K562 (cell line): Measurements from ENCODE around the gene PPP1R15A. TPM values are rescaled to one million over a fixed set of nuclear protein-coding genes. Genes with fewer than 3 reads are reported as not detected.

Experiments
- ARID3A ChIP-seq: IDR thresholded peaks from 2 replicates; pipeline ENCODE4 v1.6.1; 2012; ENCODE audit warnings: low read depth, low read length, improper control_type of control experiment, borderline replicate concordance
- CHD1 ChIP-seq: fragments of 200-600 bp; sonication (generic); IDR thresholded peaks from one replicate; pipeline ENCODE4 v1.6.1; 2012; ENCODE audit warnings: mild to moderate bottlenecking, moderate library complexity, low read length, inconsistent platforms
- CLOCK ChIP-seq: fragments of 250-450 bp; sonication (Bioruptor Pico); IDR thresholded peaks from 2 replicates; pipeline ENCODE4 v1.4.0; 2020; ENCODE audit warnings: mild to moderate bottlenecking, moderate library complexity, borderline replicate concordance
- CREM ChIP-seq: IDR thresholded peaks from 2 replicates; pipeline ENCODE4 v1.6.1; 2014; ENCODE audit warnings: antibody characterized with exemption, low read depth
- CTCFL ChIP-seq: IDR thresholded peaks from 2 replicates; pipeline ENCODE4 v1.6.1; 2011; ENCODE audit warnings: borderline replicate concordance, low read depth, mild to moderate bottlenecking, moderate library complexity, low read length; ENCODE audit not compliant: insufficient read depth, poor library complexity, severe bottlenecking
- EP400 ChIP-seq: fragments of 450-650 bp; IDR thresholded peaks from 2 replicates; pipeline ENCODE4 v1.6.1; 2017; ENCODE audit warnings: antibody characterized with exemption, mild to moderate bottlenecking, moderate library complexity
- IFI16 ChIP-seq: fragments of 250-450 bp; sonication (Bioruptor Pico); IDR thresholded peaks from 2 replicates; pipeline ENCODE4 v2.1.2; 2022; ENCODE audit warnings: mild to moderate bottlenecking, inconsistent platforms
- MAFK ChIP-seq: IDR thresholded peaks from 2 replicates; pipeline ENCODE4 v1.6.1; 2011; ENCODE audit warnings: low read length, improper control_type of control experiment
- PKNOX1 ChIP-seq: fragments of 450-650 bp; IDR thresholded peaks from 2 replicates; pipeline ENCODE4 v1.6.1; 2016
- STAT5A ChIP-seq: IDR thresholded peaks from 2 replicates; pipeline ENCODE4 v1.6.1; 2012; ENCODE audit warnings: low read length, inconsistent platforms, borderline replicate concordance
- ZBTB49 ChIP-seq: sonication (generic); formaldehyde crosslinking; IDR thresholded peaks from 2 replicates; pipeline ENCODE4 v1.8.0; 2022; ENCODE audit warnings: missing genetic modification reagents, mild to moderate bottlenecking, borderline replicate concordance
- ZFX ChIP-seq: sonication (generic); formaldehyde crosslinking; IDR thresholded peaks from 2 replicates; pipeline ENCODE4 v1.8.0; 2022; ENCODE audit warnings: mild to moderate bottlenecking, missing genetic modification reagents, moderate library complexity
- ZNF124 ChIP-seq: sonication (generic); formaldehyde crosslinking; IDR thresholded peaks from 2 replicates; pipeline ENCODE4 v1.8.1; 2022; ENCODE audit warnings: missing genetic modification reagents
- ZNF175 ChIP-seq: fragments of 200-800 bp; sonication (Bioruptor generic); IDR thresholded peaks from 2 replicates; pipeline ENCODE4 v1.6.1; 2016; ENCODE audit warnings: low read depth, mild to moderate bottlenecking, missing genetic modification characterization, missing compliant biosample characterization
- ZNF79 ChIP-seq: fragments of 250-450 bp; sonication (Bioruptor Pico); IDR thresholded peaks from 2 replicates; pipeline ENCODE4 v1.4.0; 2020; ENCODE audit warnings: low read depth, mild to moderate bottlenecking, moderate library complexity
- polyA plus RNA-seq, 8 experiments: library from polyadenylated mRNA; depleted of rRNA in 4 of 8; stranded (reverse) in 5 of 8; unstranded in 3 of 8; fragments of >200 nt; fragmentation: Nextera tagmentation in 2 of 8; fragmentation: Illumina TruSeq in 1 of 8; extraction: Ambion mirVana in 2 of 8; extraction: Trizol in 1 of 8; gene quantifications; 2 replicates each; pipeline versions ENCODE4 v1.2.1 to v1.2.3, GENCODE V29; 2011 to 2014; ENCODE audit warnings: inconsistent platforms in 1 of 8, missing spikeins in 1 of 8
- total RNA-seq, 7 experiments: library from RNA; depleted of rRNA in 6 of 7; stranded (reverse); fragments of >200 nt in 6 of 7; fragmentation: Illumina TruSeq in 2 of 7; extraction: Trizol in 2 of 7; gene quantifications; 2 replicates each; pipeline versions ENCODE4 v1.2.1 to v1.2.3, GENCODE V29; 2011 to 2021; ENCODE audit warnings: low replicate concordance in 1 of 7

The PPP1R15A gene
- total and polyA plus RNA-seq, 9 of the 15 experiments (the other 6 are each of a cell fraction or from before 2014, with no cell fraction given) = 0.42 to 73.7 (median 44.0) TPM

GRCh38 chr19:48873476-48874302 is 1.5 kb downstream of the PPP1R15A start (continued):
- peak; percentile 72; the same call in 1 of the 2 replicates for TF ChIP-seq ARID3A
- no peak for TF ChIP-seq ZBTB49 (CRISPR knock-in tag)
- TF ChIP-seq ZFX (CRISPR knock-in tag) = peak; percentile 48
- peak; percentile 84 for TF ChIP-seq EP400
- TF ChIP-seq PKNOX1 = peak; percentile 56
- no peak for TF ChIP-seq IFI16 (CRISPR knock-in tag)
- peak; percentile 9; the same call in 1 of the 2 replicates for TF ChIP-seq ZNF79
- peak; percentile 96 for TF ChIP-seq CHD1
- TF ChIP-seq CTCFL = no peak
- peak; percentile 94 for TF ChIP-seq ZNF175 (CRISPR knock-in tag)
- peak; percentile 90 for TF ChIP-seq CREM
- no peak for TF ChIP-seq CLOCK
- no peak for TF ChIP-seq ZNF124 (CRISPR knock-in tag)
- TF ChIP-seq STAT5A = peak; percentile 98
- TF ChIP-seq MAFK = no peak
